NCI-H526 (cell line): ENCODE data around the gene USP49.
"Not testable (repeated sequence)": the region's sequence is repeated elsewhere in the genome, so short reads cannot be mapped to it uniquely, and the experiment has no call there.

Source experiments
- DNase-seq, 2 experiments: peaks; one replicate each; lab custom pipeline; 2025; lab: John Stamatoyannopoulos, UW

Gene USP49

DNA sequence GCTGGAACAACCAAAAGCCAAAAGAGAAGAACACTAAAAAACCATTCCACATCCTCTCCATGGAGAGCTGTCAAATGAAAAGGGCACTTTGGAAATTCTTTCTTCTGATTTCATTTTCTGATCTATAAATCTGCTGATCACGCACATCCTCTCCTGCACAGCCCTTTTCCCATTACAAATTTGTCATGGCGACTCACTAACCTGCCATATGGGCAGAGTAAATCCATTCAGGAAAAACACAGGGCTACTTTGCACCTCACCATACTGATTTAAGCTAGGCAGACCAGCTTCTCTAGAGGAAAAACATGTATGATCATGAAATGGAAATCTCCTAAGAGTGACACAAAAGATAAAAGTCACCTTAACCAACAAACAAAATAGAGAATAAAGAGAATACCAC is 81.7 kb downstream of the USP49 start:
- DNase-seq: no peak

DNA sequence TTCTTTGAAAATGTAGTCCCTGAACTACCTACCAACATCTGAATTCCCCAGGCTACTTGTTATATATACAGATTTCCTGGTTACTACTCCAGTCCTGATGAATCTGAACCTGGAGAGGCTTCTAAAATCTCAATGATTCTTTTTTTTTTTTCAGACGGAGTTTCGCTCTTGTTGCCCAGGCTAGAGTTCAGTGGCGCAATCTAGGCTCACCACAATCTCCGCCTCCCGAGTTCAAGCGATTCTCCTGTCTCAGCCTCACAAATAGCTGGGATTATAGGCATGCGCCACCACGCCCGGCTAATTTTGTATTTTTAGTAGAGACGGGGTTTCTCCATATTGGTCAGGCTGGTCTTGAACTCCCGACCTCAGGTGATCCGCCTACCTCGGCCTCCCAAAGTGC is 83.2 kb downstream of the USP49 start:
- DNase-seq: not testable (repeated sequence)

DNA sequence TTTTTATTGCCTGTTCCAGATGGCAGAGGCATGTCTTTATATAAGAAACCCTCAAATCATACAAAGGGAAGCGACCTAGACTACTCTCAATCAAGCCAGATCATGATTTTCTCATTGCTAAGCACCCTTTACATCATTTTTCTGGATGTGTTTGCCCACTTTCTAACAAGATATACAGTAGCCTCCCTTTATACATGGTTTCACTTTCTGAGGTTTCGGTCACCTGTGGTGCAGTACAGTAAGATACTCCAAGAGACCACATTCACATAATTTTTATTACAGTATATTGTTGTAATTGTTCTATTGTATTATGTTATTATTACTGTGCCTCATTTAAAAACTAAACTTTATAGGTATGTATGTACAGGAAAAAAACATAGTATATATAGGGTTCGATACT is 84.1 kb downstream of the USP49 start:
- no peak for DNase-seq

DNA sequence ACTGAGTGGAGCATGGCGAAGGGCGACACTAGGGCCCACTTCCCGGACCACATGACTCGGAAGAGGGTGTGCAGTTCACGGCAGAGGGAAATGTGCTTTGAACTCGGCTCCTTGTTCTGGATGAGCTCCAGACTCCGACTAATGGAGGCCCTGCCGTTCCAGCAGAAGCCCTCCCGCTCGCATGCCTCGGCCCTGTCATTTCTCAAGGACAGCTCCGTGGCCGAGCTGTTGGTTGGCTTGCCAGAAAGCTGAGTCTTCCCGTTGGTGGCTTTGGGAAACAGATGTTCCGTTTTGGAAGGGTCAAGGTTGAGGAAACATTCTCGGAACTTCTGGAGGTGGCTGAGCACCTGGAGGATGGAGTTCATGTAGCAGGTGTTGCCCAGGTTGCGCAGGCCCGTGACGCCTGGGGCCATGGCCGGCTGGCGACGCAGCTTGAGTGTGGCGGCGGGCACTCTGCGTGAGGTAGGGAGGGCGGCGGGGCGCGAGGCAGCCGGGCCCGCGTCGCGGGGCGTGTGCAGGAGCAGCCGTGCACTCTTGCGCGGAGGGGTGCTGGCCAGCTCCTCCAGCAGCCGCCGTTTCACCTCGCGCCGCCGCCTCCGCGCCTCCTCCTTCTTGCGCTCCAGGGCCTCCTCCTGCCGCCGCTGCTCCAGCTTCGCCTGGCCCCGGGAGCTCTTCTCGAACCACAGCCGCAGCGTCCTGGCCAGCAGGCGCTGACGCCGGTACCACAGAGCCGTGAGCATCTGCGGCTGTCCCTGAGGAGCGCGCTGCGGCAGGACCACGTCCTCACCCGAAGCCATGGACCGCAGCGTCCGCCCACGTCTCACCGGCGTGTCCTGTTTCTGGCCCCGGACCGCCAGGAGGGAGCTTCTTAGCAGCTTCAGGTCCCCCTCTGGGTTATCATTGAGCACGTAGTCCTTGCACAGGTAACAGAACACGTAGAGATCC is 89.1 kb downstream of the USP49 start:
- no peak for DNase-seq

DNA sequence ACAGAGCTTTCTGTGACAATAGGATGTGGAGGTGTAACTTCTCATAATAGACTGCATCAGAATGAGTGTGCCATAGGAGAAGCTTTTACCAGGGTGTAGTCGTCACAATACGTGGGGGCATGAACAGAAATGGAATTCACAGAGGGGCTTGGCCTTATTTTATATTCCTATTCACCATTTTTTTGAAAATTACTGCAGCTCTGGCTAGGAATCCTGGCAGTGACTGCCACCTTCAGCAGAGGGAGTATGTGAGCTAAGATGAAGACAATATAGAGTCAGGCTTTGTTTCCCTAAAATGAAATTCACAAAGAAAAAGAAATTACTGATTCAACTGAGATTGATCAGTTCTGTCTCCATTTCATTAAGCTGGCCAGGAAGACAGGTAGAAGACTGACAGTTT is 93.8 kb downstream of the USP49 start:
- peak in 1 of 2 experiments; percentile 10 for DNase-seq

DNA sequence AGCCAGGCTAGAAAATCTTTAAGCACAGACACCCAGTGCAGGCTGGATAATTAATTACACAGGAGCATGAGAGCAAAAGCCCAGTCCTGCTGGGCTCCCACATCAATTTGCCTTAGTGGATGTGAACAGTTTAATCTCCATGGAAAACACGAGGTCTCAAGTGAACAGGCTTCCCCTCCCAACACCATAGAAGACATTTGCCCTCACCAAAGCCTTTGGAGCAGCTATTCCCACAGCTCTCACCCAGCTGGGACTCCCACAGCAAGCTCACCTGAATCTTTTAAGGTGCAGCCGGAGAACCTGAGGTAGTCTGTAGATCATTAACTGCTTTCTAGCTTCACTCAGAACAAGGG is 95.6 kb downstream of the USP49 start:
- DNase-seq: no peak

DNA sequence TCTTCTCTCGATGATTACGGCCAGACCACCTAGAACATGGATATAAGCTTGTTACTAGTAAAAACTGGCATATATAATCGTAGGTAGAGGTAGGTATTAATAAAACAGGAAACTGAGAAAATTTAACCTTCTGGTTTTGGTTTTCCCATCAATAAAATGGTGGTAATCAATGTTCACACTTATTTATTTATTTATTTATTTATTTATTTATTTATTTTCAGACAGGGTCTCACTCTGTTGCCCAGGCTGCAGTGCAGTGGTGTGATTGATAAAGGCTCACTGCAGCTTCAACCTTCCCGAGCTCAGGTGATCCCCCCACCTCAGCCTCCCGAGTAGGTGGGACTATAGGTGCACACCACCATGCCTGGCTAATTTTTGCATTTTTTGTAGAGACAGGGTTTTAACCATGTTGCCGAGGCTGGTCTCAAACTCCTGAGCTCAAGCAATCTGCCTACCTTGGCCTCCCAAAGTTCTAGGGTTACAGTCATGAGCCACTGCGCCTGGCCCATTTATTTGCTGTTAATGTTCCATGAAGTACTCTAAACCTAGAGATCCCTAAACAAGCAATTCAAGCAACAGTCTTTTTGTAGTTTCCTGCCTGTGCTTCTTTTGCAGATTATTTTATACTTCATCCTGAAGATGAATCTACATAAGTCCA is 96.1 kb downstream of the USP49 start:
- DNase-seq: no peak

DNA sequence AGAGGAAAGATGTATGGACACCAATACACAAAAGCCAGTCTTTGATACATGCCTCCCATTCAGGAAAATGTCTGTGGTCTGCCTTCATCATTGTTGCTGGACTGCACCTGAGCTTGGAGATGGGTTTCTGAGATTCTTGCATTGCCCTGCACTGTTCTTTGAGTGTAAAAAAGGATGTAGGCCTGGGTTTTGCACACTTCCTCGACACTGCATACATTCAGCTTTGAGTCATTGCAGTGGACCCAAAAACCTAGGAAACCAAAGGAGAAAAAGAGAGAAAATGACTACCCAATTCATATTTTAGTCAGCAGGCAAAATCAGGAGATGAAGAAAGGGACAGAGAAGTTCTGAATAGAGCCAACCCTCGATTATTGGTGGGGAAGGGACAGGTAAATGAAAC is 98.7 kb downstream of the USP49 start:
- DNase-seq: no peak

DNA sequence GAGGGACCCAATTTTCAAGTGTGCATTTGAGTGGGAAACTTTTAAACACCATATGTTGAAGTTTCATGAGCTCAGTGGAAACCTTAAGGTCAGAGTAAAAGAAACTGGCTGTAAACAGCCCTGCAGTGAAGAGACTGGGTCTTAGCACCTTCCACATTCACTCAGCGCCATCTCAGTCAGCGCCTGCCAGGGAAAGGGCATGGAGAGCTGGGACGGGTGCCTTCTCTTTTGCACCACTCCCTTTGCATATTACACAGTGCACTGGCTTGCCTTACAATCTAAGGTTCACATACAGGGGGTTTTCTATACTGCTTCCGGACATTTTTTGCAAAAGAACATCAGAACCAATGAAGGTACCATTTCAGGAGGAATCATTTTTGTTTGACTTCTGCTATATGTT is 103.2 kb downstream of the USP49 start:
- no peak for DNase-seq

DNA sequence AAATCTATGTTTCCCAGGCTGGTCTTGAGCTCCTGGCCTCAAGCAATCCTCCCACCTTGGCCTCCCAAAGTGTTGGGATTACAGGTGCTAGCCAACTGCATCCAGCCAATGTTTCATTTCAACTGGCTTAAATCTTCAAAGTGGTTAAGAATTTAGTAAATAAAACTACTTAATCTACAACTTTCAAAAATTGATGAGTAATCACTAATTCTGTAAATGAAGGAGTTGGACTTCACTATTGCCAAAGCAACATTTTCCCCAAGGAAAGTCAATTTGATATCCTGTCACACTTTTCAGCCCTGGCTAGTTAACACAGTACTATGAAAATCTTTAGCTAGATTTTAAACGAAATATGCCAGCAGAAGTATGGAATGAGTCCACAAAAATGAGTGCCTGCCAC is 103.9 kb downstream of the USP49 start:
- DNase-seq: no peak

DNA sequence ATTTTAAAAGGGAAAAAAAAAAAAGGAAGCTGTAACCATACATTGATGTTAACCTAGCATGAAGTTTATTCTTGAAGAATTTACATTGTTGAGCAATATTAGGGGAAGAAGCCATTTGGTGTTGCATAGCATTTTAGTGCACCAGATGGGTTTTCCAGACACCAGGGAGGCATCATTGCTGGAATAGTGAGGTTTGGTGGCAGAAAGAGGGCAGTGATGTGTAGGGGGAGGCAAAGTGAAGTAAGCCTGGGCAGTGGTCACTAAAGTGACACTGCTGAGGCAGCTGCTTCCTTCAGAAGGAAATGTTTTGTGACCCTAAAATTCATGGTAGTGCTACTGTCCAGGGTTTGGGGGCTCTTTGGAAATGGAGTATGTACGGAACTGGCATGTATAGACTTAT is 105.1 kb downstream of the USP49 start:
- no peak for DNase-seq

DNA sequence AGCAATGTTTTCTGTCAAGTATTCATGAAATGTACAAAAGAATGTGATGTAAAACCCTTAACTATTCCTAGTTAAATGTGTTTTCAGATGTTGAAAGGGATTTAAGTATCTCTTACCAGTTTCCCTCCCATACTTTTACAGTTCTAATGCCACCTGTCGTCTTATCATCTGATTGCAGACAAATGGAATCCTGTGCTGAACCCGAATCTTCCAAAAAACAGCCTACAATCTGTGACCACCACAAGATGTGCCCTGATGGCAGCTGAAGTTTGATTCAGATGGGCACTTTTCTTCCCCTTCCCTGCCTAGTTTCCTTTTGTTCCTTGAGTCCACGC is 105.8 kb downstream of the USP49 start:
- no peak for DNase-seq

DNA sequence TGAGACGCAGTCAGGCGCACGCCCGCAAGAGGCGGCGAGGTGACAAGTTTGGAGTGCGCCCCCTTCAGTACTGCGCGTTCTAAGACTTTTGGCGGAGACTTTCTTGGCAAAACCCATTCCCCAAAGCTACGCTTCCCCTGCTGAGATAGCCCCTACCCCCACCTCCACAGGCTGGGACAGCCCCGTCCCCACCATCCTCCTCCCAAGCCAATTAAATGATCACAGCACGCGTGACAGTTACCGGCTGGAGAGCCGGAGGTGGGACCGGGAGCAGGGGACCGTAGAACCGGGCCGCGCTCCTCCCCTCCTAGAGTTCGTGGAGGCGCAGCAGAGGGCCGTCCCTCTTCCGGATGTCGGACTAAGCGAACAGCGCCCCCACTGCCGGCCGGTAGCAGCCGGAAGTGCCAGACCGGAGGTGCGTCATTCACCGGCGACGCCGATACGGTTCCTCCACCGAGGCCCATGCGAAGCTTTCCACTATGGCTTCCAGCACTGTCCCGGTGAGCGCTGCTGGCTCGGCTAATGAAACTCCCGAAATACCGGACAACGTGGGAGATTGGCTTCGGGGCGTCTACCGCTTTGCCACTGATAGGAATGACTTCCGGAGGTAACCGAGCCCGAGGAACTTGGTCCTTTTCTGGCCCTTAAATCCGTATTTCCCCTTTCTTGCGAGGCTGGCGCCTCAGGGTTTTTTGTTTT is 107.8 kb downstream of the USP49 start, which contains the start of gene TOMM6:
TSS of gene TOMM6 (plus strand) at position 476 of the 699 bp plus-strand sequence. CDS start at position 480, 4 bp downstream.
- peak; percentile 82 to 96 for DNase-seq

DNA sequence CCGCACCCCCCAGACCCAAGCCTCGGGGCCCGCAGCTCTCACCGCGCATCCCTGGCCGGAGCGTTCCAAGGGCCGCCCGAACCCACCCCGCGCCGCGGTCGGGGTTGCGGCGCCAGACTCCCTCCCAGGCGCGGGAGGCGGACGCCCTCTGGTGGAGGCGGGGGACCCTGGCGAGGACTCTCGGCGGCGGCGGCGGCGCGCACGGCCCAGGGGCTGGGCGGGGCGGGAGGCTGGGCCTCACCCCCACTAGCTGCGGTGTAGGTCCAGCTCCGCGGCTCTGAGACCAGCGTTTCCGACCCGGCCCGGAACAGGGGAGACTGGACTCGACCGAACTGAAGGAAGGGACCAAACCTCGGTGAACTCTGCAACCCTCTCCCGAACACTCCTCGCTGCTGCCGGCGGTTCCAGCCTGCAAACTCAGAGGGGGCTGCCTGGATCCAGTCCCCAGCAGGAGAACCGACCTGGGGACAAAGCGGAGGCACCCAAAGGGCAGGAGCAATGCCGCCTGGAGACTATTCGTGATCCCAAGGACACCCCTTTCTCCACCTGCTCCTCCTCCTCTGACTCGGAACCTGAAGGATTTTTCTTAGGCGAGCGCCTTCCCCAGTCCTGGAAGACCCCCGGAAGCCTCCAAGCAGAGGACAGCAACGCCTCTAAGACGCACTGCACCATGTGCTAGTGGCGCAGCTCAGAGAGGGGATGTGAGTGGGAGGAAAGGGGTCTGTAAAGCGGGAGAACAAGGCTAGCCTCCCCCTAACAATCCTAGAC is 108.5 kb downstream of the USP49 start:
- peak; percentile 49 to 89 for DNase-seq

DNA sequence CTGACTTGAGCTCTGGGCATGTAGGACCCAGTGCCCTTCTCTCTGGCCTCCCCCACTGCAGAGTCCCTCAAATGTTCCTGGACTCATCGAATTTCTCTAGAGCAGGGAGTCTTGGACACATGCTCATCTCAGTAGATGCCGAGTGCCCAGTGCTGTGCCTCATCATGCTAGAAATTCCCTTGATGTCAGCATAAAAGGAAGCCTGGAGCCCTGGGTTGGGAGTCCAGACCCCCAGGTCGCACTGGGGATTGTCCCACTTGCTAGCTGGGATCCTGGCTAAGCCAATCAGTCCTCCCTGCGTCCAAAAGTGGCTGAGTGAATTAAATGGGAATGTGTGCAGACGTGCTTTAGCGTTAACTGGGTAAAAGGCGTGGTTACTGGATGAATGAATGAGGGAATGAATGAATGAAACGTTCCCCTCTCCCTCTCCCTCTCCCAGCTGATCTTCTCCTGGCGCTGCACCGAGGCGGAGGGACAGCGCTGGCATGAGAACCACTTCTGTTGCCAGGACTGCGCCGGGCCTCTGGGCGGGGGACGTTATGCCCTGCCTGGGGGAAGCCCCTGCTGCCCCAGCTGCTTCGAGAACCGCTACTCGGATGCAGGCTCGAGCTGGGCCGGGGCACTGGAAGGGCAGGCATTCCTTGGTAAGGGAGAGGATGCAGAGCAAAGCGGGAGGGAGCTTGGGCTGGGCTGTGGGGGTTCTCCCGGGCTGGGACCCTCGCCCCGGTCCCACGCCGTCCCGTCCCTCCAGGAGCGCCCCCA is 109.3 kb downstream of the USP49 start:
- DNase-seq: peak in 1 of 2 experiments; percentile 67

DNA sequence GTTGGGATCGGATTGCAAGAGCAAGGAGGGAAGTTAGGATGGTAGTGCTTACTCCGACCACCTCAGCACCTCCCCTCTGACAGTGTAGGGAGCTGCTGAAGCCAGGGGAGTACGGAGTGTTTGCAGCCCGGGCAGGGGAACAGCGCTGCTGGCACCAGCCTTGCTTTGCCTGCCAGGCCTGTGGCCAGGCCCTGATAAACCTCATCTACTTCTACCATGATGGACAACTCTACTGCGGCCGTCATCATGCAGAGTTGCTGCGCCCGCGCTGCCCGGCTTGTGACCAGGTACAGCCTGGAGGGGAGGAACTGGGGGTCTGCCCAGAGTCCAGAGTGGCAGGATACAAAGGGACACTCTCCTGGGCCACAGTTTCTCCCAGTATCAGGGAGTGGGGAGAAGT is 109.9 kb downstream of the USP49 start:
- DNase-seq: no peak

DNA sequence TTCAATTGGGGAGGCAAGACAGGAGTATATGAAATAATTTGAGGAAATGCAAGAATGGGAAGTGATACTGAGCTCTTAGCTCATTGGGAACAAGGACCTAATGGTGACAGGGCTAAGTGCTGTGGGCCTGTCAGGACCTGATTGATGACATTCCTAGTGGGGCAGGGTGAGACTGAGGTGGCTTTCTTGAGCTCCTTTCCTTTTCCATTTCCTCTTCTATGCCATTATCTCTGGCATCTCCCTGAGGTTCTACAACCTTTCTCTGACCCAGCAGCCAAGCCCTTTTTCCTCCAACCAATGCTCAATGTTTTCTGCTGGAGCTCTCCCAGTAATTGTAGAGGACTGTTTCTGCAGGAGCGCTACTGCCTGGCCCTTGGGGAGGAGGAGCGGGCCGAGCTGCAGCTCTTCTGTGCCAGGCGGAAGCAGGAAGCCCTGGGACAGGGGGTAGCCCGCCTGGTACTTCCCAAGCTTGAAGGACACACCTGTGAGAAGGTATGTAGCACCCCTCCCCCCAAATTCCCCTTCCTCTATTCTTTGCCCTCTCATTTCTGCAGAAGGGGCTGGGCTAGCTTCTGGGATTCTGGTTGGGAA is 110.5 kb downstream of the USP49 start:
- DNase-seq: no peak

DNA sequence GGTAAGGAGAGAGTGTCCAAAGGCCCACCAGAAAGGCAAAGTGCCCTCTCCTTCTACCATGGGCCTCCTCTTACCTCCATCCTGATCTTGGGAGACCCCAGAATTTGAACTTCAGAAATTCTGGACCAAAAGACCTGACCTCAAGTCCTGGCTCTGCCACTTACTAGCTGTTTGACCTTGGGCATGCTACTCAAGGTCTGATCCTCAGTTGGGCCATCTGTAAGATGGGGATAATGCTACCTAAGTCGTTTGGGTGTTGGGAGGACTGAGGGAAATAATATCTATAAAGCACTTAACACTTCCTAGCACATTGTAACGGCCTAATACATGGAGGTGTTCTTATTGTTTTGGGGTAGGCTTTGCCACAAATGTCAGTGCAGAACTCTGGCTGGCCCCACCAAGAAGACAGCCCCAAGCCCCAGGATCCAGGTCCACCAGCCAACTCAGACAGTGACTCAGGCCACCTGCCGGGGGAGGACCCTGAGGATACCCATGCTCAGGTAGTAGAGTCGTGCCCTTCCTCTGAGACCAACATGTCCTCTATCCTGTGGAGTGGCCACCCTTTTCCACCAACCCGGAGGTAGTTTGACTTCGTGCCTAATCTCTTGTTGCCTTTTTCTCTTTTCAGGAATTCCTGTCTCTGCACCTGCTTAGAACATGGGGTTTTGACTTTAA is 111.9 kb downstream of the USP49 start:
- no peak for DNase-seq

DNA sequence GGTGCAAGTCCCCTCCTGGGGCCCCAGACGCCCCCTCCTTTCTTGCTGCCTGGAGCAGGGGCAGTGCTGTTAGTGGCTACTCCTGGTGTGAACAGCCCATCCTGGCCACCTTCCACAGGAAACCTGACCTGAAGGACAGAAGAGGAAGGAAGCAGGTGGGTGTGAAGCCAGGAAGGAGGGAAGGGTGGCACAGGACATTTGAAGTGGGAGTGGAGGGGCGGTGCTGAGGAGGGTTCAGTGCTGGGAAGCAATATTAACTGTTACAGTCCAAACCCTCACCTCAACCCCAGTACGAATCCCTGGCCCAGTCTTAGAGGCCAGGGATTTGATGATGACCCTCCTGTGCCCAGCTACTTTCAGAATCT is 113.8 kb downstream of the USP49 start:
- DNase-seq: no peak
